Breast epithelium (tissue), 3 donors: Measurements from ENCODE around the gene MYO18B.

Experiments used
- CTCF ChIP-seq, 3 donors: fragments of 450-650 bp; IDR thresholded peaks; one replicate each; pipeline ENCODE4 v1.5.1; 2016 to 2017; ENCODE audit warnings: antibody characterized with exemption in 3 of 3, mild to moderate bottlenecking in 3 of 3, moderate library complexity in 3 of 3
- POLR2A ChIP-seq: fragments of 450-650 bp; IDR thresholded peaks from one replicate; pipeline ENCODE4 v1.6.1; 2016; ENCODE audit warnings: antibody characterized with exemption, mild to moderate bottlenecking, moderate library complexity
- POLR2AphosphoS5 ChIP-seq, 3 donors: sonication (generic); formaldehyde crosslinking; IDR thresholded peaks; one replicate each; pipeline ENCODE4 v1.6.1; 2017; ENCODE audit warnings: antibody characterized with exemption in 3 of 3

GRCh38 chr22:25903294-25903693, 161.3 kb downstream of the MYO18B start:
- TF ChIP-seq CTCF (IDR thresholded peaks at IDR 0.05) (no peak), POLR2A (no peak), POLR2AphosphoS5 (IDR thresholded peaks at IDR 0.05) (no peak)
